ENCODE data around the gene PDCD1LG2. TPM values are rescaled to one million over a fixed set of nuclear protein-coding genes. Genes with fewer than 3 reads are reported as not detected.

Gene PDCD1LG2
- total RNA-seq, 1 experiment from 2014 or later, result not detected

DNA sequence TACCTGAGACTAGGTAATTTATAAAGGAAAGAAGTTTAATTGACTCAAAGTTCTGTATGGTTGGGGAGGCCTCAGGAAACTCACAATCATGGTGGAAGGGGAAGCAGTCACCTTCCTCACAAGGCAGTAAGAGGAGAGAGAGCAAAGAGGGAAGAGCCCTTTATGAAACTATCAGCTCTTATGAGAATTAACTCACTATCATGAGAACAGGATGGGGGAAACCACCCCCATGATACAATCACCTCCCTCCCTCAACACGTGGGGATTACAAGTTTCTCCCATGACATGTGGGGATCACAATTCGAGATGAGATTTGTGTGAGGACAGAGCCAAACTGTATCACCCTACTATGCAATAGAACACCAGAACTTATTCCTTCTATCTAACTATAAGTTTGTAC lies 32.1 kb upstream of the PDCD1LG2 start:
- no peak overlapping the region for H2AFZ ChIP-seq (ENCODE audit: low read length)
- H3K9ac ChIP-seq (ENCODE audit: low read length), result no peak overlapping the region
- H3K79me2 ChIP-seq (ENCODE audit: low read length), result peaks cover 1% of the 10 kb centered on the region; the same call in 1 of the 2 replicates
- no peak for DNase-seq
- H3K27ac ChIP-seq (ENCODE audit: low read length), result no peak overlapping the region
- no peak overlapping the region for H3K4me3 ChIP-seq (ENCODE audit: low read length)
- H3K36me3 ChIP-seq (ENCODE audit: insufficient read depth, low read length), result no peaks in the 10 kb centered on the region
- no peaks in the 10 kb centered on the region for H3K4me1 ChIP-seq (ENCODE audit: low read length)
- H4K20me1 ChIP-seq (ENCODE audit: insufficient read depth, low read depth, low read length), result no peaks in the 10 kb centered on the region
- no peaks in the 10 kb centered on the region for H3K9me2 ChIP-seq (replicated peaks; ENCODE audit: insufficient read depth, low read length)
- H3K4me2 ChIP-seq (ENCODE audit: low read depth, low read length, poor library complexity, severe bottlenecking), result no peak overlapping the region
- H3K9me3 ChIP-seq (ENCODE audit: low read length), result no peaks in the 10 kb centered on the region
- H3K27me3 ChIP-seq (ENCODE audit: low read length), result no peaks in the 10 kb centered on the region

DNA sequence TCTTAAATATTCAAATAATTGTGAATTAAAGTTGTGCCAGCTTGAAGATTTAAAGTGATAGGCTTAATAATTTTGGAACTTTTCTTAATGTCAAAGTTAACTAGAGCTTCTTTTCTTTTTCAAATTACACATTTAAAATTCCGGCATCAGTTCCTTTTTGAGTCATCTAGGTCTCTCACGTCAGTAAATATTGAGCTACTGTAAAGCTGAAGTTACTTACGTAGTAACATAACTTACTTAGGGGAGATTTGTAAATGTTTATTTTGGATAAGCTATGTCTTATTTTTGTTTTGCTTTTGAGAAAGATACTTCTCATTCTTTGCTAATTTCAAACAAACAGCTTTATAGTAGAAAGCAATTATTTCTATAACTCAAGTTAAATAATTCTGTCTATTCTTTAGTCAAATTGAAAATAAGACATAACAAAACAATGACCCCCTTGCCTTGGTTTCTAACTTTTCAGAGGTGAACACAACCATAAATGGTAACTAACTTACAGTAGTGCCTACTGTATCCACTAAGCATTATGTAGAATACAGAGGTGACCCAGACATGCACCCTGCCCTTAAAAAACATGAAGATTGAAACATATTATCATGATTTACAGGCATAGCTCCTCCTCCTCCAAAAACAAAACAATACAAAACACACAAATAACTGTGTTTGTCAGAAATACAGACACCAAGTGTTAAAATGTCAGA lies 30.2 kb upstream of the PDCD1LG2 start:
- Histone ChIP-seq H4K20me1 (ENCODE audit: insufficient read depth, low read depth, low read length) (no peaks in the 10 kb centered on the region), H3K27me3 (ENCODE audit: low read length) (no peaks in the 10 kb centered on the region), H3K4me3 (ENCODE audit: low read length) (no peak overlapping the region), H3K4me2 (ENCODE audit: low read depth, low read length, poor library complexity, severe bottlenecking) (no peak overlapping the region), H3K9ac (ENCODE audit: low read length) (no peak overlapping the region), H3K36me3 (ENCODE audit: insufficient read depth, low read length) (no peaks in the 10 kb centered on the region), H3K9me2 (replicated peaks; ENCODE audit: insufficient read depth, low read length) (no peaks in the 10 kb centered on the region), H3K27ac (ENCODE audit: low read length) (no peak overlapping the region), H3K4me1 (ENCODE audit: low read length) (no peaks in the 10 kb centered on the region), H2AFZ (ENCODE audit: low read length) (no peak overlapping the region), H3K9me3 (ENCODE audit: low read length) (no peaks in the 10 kb centered on the region), H3K79me2 (ENCODE audit: low read length) (peaks cover 11% of the 10 kb centered on the region)
- DNase-seq, result no peak

DNA sequence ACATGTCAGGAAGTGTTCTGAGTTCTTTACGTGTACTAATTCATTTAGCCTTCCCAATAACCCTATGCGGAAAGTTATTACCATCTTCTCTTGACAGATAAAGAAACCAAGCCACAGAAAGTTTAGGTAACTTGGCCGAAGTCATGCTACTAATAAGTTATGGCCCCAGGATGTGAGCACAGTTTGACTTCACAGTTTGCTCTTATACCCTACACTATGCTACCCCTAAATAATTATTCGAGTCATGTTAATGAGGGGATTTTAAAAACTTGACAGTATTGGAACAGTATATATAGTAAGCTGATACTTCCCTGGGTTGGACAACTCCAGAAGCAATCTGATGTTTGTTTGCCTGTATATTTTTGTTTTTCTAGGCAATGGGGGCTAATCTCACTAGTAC lies 29.4 kb upstream of the PDCD1LG2 start:
- Histone ChIP-seq H3K9me2 (replicated peaks; ENCODE audit: insufficient read depth, low read length) (no peaks in the 10 kb centered on the region), H3K9ac (ENCODE audit: low read length) (no peak overlapping the region), H4K20me1 (ENCODE audit: insufficient read depth, low read depth, low read length) (no peaks in the 10 kb centered on the region), H3K27me3 (ENCODE audit: low read length) (no peaks in the 10 kb centered on the region), H3K4me2 (ENCODE audit: low read depth, low read length, poor library complexity, severe bottlenecking) (no peak overlapping the region), H3K4me1 (ENCODE audit: low read length) (no peaks in the 10 kb centered on the region), H3K4me3 (ENCODE audit: low read length) (no peak overlapping the region), H3K9me3 (ENCODE audit: low read length) (no peaks in the 10 kb centered on the region), H3K36me3 (ENCODE audit: insufficient read depth, low read length) (no peaks in the 10 kb centered on the region), H3K79me2 (ENCODE audit: low read length) (peaks cover 11% of the 10 kb centered on the region), H3K27ac (ENCODE audit: low read length) (no peak overlapping the region), H2AFZ (ENCODE audit: low read length) (no peak overlapping the region)
- DNase-seq, result no peak

DNA sequence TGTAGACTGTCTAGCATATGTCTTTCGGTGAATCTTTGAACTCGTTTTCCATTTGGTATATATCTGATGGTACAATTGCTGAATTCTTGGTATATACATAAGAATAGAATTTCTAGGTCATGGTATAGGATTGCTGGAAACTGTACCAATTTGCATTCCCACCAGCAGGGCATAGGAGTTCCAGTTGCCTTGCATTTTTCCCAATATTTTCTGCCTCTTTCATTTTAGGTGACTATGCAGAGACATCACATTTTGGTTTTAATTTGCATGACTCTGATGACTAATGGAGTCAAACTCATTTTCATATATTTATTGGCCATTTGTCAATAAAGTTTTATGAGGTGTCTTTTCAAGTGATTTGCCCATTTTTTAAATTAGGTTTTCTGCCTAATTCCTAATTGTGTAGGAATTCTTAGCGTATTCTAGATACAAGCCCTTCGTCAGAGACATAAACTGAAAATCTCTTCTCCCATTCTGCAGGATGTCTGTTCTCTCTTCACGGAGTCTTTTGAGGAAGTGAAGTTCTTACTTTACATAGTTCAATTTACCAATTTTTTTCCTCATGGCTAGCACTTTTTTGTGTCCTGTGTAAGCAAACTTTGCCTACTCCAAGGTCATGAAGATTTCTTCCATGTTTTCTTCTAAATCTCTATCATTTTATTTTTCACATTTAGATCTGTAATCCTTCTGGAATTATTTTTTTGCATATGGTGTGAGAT lies 28.9 kb upstream of the PDCD1LG2 start:
- no peak overlapping the region for H3K4me2 ChIP-seq (ENCODE audit: low read depth, low read length, poor library complexity, severe bottlenecking)
- no peak overlapping the region for H3K4me3 ChIP-seq (ENCODE audit: low read length)
- no peaks in the 10 kb centered on the region for H3K9me2 ChIP-seq (replicated peaks; ENCODE audit: insufficient read depth, low read length)
- H3K9ac ChIP-seq (ENCODE audit: low read length), result no peak overlapping the region
- H3K79me2 ChIP-seq (ENCODE audit: low read length), result peaks cover 11% of the 10 kb centered on the region
- H3K9me3 ChIP-seq (ENCODE audit: low read length), result no peaks in the 10 kb centered on the region
- no peak overlapping the region for H3K27ac ChIP-seq (ENCODE audit: low read length)
- no peak overlapping the region for H2AFZ ChIP-seq (ENCODE audit: low read length)
- no peaks in the 10 kb centered on the region for H3K27me3 ChIP-seq (ENCODE audit: low read length)
- H3K4me1 ChIP-seq (ENCODE audit: low read length), result no peaks in the 10 kb centered on the region
- no peak for DNase-seq
- no peaks in the 10 kb centered on the region for H4K20me1 ChIP-seq (ENCODE audit: insufficient read depth, low read depth, low read length)
- H3K36me3 ChIP-seq (ENCODE audit: insufficient read depth, low read length), result no peaks in the 10 kb centered on the region

DNA sequence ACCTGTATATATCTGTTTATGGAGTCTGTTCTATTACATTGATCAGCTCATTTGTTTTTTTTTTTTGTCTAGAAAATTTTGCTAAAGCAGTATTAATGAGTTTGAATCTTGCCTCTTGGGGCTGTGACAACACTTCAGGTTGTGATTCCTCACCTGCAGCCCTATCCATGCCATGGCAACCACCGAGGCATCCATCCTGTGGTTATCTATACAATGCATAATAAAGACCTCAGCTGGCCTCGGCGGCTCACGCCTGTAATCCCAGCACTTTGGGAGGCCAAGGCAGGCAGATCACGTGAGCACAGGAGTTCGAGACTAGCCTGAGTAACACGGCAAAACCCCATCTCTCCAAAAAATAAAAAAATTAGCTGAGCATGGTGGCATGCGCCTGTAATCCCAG lies 28.1 kb upstream of the PDCD1LG2 start:
- H3K9me2 ChIP-seq (replicated peaks; ENCODE audit: insufficient read depth, low read length), result no peaks in the 10 kb centered on the region
- no peak overlapping the region for H3K27ac ChIP-seq (ENCODE audit: low read length)
- H3K9ac ChIP-seq (ENCODE audit: low read length), result no peak overlapping the region
- H2AFZ ChIP-seq (ENCODE audit: low read length), result no peak overlapping the region
- peaks cover 11% of the 10 kb centered on the region for H3K79me2 ChIP-seq (ENCODE audit: low read length)
- no peaks in the 10 kb centered on the region for H3K27me3 ChIP-seq (ENCODE audit: low read length)
- H4K20me1 ChIP-seq (ENCODE audit: insufficient read depth, low read depth, low read length), result no peaks in the 10 kb centered on the region
- no peaks in the 10 kb centered on the region for H3K4me1 ChIP-seq (ENCODE audit: low read length)
- H3K36me3 ChIP-seq (ENCODE audit: insufficient read depth, low read length), result no peaks in the 10 kb centered on the region
- no peak overlapping the region for H3K4me2 ChIP-seq (ENCODE audit: low read depth, low read length, poor library complexity, severe bottlenecking)
- no peaks in the 10 kb centered on the region for H3K9me3 ChIP-seq (ENCODE audit: low read length)
- no peak overlapping the region for H3K4me3 ChIP-seq (ENCODE audit: low read length)
- no peak for DNase-seq

- no peaks in the 10 kb centered on the region for H3K27me3 ChIP-seq (ENCODE audit: low read length)
- no peak overlapping the region for H3K4me3 ChIP-seq (ENCODE audit: low read length)
- DNase-seq, result no peak
- no peaks in the 10 kb centered on the region for H3K36me3 ChIP-seq (ENCODE audit: insufficient read depth, low read length)
- no peaks in the 10 kb centered on the region for H3K4me1 ChIP-seq (ENCODE audit: low read length)
- H3K9me2 ChIP-seq (replicated peaks; ENCODE audit: insufficient read depth, low read length), result no peaks in the 10 kb centered on the region
- no peaks in the 10 kb centered on the region for H3K9me3 ChIP-seq (ENCODE audit: low read length)
- H2AFZ ChIP-seq (ENCODE audit: low read length), result no peak overlapping the region
- no peak overlapping the region for H3K27ac ChIP-seq (ENCODE audit: low read length)
- no peaks in the 10 kb centered on the region for H4K20me1 ChIP-seq (ENCODE audit: insufficient read depth, low read depth, low read length)
- no peak overlapping the region for H3K9ac ChIP-seq (ENCODE audit: low read length)
- peaks cover 11% of the 10 kb centered on the region for H3K79me2 ChIP-seq (ENCODE audit: low read length)
- no peak overlapping the region for H3K4me2 ChIP-seq (ENCODE audit: low read depth, low read length, poor library complexity, severe bottlenecking)
Measured at GRCh38 chr9:5483306-5483705, 27.0 kb upstream of the PDCD1LG2 start.

DNA sequence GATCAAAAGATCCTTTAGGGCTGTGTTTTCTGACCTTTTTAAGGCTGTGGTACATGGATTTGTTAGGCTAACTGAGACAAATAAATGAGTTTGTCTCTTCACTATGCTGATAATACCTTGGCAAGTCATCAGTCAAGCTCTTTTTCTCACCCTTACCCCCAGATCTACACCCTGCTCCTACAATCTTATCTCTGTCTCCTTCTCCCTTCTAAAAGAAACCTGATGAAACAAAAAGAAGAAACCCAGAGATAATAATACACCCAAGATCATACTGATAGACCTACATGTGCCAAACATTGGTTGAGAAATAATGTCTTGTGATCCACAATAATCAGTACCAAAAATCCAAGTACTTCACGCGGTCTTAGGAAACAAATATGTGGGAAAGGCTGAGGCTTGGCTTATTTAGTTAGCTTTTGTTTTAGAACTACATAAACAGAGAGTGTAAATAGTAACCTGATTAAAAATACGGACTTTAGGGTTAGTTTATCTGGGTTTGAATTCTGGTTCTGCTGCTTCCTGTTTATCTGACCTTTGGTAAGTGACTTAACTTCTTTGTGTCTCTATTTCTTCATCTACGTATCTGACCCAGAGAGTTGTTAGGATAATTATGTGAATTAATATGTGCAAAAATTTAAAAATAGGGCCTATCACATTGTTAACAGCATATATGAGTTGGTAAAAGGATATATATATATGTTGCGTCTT lies 24.8 kb upstream of the PDCD1LG2 start:
- no peaks in the 10 kb centered on the region for H3K27me3 ChIP-seq (ENCODE audit: low read length)
- peaks cover 11% of the 10 kb centered on the region for H3K79me2 ChIP-seq (ENCODE audit: low read length)
- no peaks in the 10 kb centered on the region for H3K9me3 ChIP-seq (ENCODE audit: low read length)
- H3K4me2 ChIP-seq (ENCODE audit: low read depth, low read length, poor library complexity, severe bottlenecking), result no peak overlapping the region
- H4K20me1 ChIP-seq (ENCODE audit: insufficient read depth, low read depth, low read length), result no peaks in the 10 kb centered on the region
- H3K27ac ChIP-seq (ENCODE audit: low read length), result no peak overlapping the region
- H3K4me3 ChIP-seq (ENCODE audit: low read length), result no peak overlapping the region
- H3K36me3 ChIP-seq (ENCODE audit: insufficient read depth, low read length), result no peaks in the 10 kb centered on the region; the same call in 1 of the 2 replicates
- no peak overlapping the region for H2AFZ ChIP-seq (ENCODE audit: low read length)
- no peaks in the 10 kb centered on the region for H3K9me2 ChIP-seq (replicated peaks; ENCODE audit: insufficient read depth, low read length)
- no peaks in the 10 kb centered on the region for H3K4me1 ChIP-seq (ENCODE audit: low read length)
- DNase-seq, result no peak
- H3K9ac ChIP-seq (ENCODE audit: low read length), result no peak overlapping the region

GRCh38 chr9:5486988-5487387 lies 23.3 kb upstream of the PDCD1LG2 start:
- no peaks in the 10 kb centered on the region for H3K9me2 ChIP-seq (replicated peaks; ENCODE audit: insufficient read depth, low read length)
- DNase-seq, result no peak
- H3K27me3 ChIP-seq (ENCODE audit: low read length), result no peaks in the 10 kb centered on the region
- H3K9me3 ChIP-seq (ENCODE audit: low read length), result no peaks in the 10 kb centered on the region
- no peak overlapping the region for H3K9ac ChIP-seq (ENCODE audit: low read length)
- H2AFZ ChIP-seq (ENCODE audit: low read length), result no peak overlapping the region
- H3K4me1 ChIP-seq (ENCODE audit: low read length), result no peaks in the 10 kb centered on the region
- no peak overlapping the region for H3K4me3 ChIP-seq (ENCODE audit: low read length)
- H3K27ac ChIP-seq (ENCODE audit: low read length), result no peak overlapping the region
- H3K36me3 ChIP-seq (ENCODE audit: insufficient read depth, low read length), result no peaks in the 10 kb centered on the region; the same call in 1 of the 2 replicates
- no peak overlapping the region for H3K4me2 ChIP-seq (ENCODE audit: low read depth, low read length, poor library complexity, severe bottlenecking)
- H3K79me2 ChIP-seq (ENCODE audit: low read length), result peaks cover 11% of the 10 kb centered on the region
- no peaks in the 10 kb centered on the region for H4K20me1 ChIP-seq (ENCODE audit: insufficient read depth, low read depth, low read length)
